ENCODE measurements around the gene CIAPIN1. TPM values are rescaled to one million over a fixed set of nuclear protein-coding genes. Genes with fewer than 3 reads are reported as not detected.

Gene CIAPIN1
- 53.2 TPM for total RNA-seq

GRCh38 chr16:57447186-57447962 lies at the start of gene CIAPIN1, which contains the start of gene COQ9:
Gene CIAPIN1, minus strand, starts transcription at chr16:57447385. Its CDS starts 6,457 bp downstream, at chr16:57440928.
Gene COQ9, plus strand, starts transcription at chr16:57447479. Its CDS starts 27 bp downstream, at chr16:57447506.
- peak; percentile 95 for DNase-seq (ENCODE audit: low spot score)

DNA sequence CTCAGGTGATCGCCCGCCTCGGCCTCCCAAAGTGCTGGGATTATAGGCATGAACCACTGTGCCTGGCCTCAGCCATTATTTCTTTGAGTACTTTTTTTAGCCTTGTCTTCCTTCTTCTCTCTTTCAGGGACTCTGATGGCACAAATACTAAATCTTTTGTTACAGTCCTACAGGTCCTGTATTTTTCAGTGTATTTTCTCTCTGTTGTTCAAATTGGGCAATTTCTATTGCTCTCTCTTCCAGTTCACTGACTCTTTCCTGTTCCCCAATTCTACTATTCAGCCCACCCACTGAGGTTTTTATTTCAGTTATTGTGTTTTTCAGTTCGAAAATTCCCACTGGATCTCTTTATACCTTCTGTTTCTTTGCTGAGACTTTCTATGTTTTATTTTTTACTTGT lies 46.6 kb upstream of the CIAPIN1 start:
- no peak for DNase-seq (ENCODE audit: low spot score)

GRCh38 chr16:57489229-57489628 lies 42.0 kb upstream of the CIAPIN1 start:
- no peak for DNase-seq (ENCODE audit: low spot score)

DNA sequence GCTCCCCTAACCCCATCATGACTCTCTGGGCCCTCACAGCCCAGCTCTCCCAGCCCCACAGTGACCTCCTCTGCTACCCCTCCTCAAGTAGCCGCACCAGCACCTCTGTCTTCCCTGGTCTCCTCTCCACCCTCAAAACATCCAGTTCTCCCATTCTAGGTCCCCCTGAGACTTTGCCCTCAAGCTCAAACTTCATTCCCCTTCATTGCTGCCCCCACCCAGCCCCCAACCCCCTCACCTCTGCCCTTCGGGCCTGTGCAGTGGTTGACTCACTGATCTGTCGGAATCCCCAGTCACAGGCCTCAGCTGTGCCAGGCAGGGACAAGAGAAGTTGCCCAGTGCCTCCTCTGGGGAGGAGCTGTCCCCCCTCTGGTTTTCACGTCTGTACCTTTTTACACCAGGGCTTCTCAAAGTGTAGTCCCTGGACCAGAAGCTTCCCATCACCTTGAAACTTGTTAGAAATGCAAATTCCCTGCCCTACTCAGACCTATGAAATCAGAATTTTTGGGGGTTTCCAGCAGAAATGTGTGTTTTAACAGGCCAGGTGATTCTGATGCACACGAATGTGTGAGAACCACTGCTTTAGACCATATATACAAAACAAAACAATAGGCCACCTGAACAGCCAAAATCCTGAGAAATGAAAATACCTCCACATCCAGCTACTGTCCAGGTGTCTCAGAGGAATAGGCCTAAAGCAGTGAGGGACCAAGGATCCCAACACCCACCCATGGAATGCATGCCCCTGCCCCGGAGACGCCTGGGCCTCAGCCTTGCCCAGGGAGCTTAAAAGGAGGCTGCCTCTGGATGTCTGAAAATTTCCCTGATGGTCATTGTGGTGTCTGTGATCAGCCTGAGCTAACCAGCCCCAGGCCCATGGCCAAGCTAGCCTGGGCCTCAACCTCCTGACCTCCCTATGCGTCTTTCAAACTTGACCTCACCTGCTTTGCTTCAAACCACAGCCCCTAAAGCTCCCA lies 40.0 kb upstream of the CIAPIN1 start:
- no peak for DNase-seq (ENCODE audit: low spot score)

GRCh38 chr16:57485916-57486857 lies 39.0 kb upstream of the CIAPIN1 start, which contains the start of gene DOK4:
Gene DOK4, minus strand, starts transcription at chr16:57486493. Its CDS starts 6,986 bp downstream, at chr16:57479507.
- DNase-seq (ENCODE audit: low spot score): peak; percentile 82

DNA sequence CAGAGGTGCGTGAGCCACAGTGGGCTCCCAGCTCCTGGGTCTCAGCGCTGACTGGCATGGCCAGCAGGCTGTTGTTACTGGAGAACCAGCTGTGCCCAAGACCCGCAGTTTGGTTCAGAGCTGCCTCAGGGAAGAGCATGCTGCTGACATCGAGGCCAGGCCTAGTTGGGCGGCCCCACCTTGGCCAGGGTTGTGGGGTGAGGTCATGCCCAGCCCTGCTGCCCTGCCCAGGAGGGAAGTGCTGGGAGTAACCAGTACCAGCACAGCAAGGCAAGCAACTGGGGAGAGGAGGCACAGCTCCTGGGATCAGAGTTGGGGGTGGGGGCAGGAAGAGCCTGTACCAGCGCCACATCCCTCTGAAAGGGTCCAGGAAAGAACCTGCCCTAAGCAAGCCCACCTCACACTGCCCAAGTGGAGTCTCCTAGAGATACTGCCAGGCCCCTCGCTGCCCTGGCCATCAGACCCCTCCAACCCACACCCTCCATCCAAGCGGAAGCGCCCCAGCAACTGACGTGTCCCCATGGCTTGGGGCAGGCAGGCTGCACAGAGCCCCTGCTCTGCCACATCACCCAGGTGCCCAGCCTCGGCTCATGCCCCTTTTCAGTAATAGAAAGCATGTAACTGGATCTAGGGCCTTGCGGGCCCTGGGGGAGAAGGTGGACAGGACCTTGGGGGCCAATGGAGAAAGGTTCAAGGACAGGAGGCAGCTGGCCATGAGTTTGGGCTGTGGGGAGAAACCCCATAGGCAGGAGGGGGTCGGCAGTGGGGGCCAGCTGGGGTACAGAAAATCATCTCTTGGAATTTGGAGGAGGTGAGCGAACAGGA lies 38.1 kb upstream of the CIAPIN1 start:
- DNase-seq (ENCODE audit: low spot score): no peak

- DNase-seq (ENCODE audit: low spot score): no peak
These were observed 37.4 kb upstream of the CIAPIN1 start for GRCh38 chr16:57484515-57485005.

- no peak for DNase-seq (ENCODE audit: low spot score)
These were observed 36.7 kb upstream of the CIAPIN1 start for GRCh38 chr16:57483725-57484514.

DNA sequence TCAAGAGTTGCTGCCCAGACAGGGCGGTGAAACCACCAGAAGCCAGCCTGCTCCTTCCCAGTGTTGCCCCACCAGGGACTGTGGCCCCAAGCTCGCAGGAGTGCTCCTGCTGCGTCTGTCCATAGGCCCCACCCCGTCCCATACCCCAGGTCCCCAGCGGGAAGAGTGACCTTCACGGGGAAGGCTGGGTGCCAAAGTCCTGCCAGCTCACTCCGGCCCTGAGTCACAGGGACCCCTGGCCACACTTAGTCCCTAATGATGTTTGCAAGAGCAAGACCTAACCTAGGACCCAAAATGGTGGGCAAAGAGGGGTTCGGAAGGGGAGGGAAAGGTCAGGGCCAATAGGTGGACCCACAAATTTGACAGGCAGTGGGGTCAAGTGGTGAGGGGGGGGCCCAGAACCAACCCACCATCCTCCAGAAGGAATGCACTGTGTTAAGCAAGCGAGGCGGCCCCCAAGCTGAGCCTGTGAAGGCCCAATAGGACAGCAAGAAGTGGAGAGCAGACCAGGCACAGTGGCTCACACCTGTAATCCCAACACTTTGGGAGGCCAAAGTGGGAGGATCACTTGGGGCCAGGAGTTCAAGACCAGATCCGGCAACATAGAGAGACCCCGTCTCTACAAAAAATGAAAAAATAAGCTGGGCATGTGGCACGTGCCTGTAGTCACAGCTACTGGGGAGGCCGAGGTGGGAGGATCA lies 35.8 kb upstream of the CIAPIN1 start:
- no peak for DNase-seq (ENCODE audit: low spot score)

DNA sequence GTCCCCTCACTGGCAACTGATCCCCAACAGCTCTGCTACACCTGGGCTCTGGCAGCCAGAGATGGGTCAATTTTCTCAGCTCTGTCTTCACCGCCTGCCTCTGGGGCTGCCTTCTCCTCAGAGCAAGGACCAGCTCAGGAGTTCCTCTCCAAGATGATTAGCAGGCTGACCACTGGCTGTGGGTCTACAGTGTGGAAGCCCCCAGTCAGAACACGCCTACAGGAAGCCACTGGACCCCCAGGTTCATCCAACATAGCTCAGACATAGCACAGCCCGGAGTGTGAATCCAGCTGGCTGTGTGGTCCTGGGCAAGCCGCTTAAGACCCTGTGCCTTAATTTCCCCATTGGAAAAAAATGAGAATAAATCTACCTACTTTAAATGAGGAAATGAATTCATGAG lies 34.2 kb upstream of the CIAPIN1 start:
- no peak for DNase-seq (ENCODE audit: low spot score)

GRCh38 chr16:57480754-57481230 lies 33.6 kb upstream of the CIAPIN1 start:
- no peak for DNase-seq (ENCODE audit: low spot score)

- no peak for DNase-seq (ENCODE audit: low spot score)
These were observed 33.0 kb upstream of the CIAPIN1 start for GRCh38 chr16:57479976-57480753.

GRCh38 chr16:57479205-57479975 lies 32.2 kb upstream of the CIAPIN1 start:
- no peak for DNase-seq (ENCODE audit: low spot score)

DNA sequence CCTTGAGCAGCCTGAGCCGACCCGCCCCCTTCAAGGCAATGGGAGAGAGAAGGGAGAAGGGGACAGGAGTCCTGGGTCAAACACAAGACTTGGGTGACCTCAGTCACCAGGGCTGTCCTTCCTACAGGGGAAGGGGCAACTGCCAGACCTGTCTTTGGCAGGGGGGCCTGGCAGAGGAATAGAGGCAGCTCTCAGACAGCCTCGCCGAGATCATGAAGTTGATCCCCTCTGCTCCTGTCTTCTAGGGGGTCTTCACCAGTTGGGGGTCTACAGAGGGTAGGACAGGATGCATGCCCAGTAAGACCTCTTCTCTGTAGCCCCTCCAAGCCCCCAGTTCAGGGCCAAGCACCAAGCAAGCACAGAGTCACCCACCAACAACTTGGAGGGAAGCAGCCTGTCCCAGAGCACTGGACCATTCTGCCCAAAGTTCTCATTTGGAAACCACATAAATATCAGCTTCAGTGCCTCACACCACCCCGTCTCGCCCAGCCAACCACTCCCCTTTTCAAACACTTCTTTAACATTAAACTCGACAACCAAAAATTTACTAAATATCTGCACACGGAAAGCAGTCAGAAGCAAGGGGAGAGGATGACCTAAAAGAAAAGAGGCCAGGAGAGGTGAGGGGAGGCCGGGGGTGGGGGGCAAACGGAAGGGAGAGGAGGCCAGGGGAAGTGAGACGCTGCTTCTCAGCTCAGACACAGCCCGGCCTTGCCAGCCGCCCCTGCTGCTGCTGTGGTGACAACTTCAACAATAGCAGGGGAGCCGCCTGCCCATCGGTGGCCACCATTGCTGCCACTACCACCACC lies 31.4 kb upstream of the CIAPIN1 start:
- no peak for DNase-seq (ENCODE audit: low spot score)

DNA sequence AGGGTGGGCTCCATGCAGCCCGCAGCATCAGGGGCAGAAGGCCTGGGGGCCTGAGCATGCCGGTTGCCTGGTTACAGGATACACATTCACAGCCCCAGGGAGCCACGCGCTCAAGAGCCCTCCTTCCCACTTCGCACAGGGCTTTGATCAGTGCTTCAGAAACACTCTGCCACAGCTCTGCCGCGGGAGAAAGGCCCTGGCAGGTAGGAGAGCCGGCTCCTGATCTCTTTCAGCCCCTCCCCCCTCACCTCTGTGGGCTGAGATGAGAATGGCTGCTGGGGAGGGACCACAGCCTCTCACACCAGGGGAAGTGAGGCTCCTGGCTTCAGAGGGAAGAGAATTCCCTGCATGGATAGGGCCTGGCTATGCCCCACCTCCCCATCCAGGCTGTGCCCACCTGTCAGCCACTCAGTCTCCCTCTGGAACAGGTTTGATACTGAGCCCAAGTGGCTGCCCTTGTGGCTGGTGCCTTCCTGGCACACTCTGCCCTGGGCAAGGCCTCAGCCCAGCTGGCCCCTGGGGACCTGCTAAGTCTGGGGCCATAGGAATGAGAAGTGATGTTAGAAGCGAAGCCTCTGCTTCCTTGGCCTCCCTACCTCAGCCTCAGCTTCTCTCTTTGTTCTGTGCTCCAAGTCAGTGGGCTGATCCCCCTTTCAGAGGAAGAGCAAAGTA lies 30.5 kb upstream of the CIAPIN1 start:
- DNase-seq (ENCODE audit: low spot score): no peak

Data from ureter (tissue), 1 donor.